ENCODE data around the gene PRR14L. TPM values are rescaled to one million over a fixed set of nuclear protein-coding genes. Genes with fewer than 3 reads are reported as not detected.
"Not testable (repeated sequence)": the region's sequence is repeated elsewhere in the genome, so short reads cannot be mapped to it uniquely, and the experiment has no call there.

Gene PRR14L
- total RNA-seq, 1 experiment from 2014 or later = 23.7 TPM

DNA sequence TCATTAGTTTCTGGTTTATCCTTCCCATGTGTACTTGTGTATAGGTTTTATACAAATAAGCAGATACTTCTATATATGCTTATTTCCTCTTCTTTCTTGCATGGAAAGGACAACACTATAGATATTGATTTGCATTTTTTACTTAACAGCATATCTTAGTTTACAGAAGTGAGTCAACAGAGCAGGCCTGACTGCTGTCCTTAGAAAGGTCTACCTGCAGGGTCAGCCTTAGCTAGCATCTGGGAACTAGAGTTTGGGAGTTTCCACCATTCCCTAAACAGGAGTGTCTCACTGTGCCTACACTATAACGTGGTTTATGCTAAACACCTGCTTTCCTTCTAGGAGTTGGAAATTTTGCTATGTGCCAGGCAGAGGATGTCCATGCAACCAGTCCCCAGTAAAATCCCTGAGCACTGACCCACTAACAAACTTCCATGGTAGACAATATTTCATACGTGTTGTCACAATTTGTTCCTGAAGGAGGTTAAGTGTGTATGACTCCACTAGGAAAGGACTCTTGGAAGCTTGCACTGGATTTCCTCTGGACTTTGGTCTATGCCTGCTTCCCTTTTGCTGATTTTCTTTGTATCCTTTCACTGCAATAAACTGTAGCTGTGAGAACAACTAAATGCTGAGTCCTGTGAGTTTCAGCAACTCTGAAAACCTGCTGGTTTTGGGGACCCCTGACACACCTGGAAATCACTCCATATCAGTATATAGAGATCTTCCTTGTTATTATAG, 17.7 kb downstream of the PRR14L start:
- H3K27ac ChIP-seq = no peak overlapping the region
- no peak overlapping the region for H3K4me3 ChIP-seq
- no peak for DNase-seq
- H3K4me1 ChIP-seq = no peaks in the 10 kb centered on the region
- no peaks in the 10 kb centered on the region for H3K9me3 ChIP-seq (replicated peaks)
- no peaks in the 10 kb centered on the region for H3K27me3 ChIP-seq
- no peaks in the 10 kb centered on the region for H3K36me3 ChIP-seq

DNA sequence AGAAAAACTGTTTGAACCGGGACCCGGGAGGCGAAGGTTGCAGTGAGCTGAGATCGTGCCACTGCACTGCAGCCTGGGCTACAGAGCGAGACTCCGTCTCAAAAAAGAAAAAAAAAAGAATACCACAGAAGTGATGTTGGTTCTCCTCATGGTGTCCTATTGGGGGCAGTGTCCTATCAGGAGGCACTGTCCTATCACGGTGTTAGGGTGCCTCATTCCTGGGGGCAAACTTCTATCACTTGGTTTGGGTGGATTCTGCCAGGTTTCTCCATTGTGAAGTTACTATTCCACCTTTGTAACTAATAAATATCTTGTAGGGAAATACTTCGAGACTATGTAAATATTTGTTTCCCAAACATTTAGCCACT, 19.6 kb downstream of the PRR14L start:
- H3K4me3 ChIP-seq = no peak overlapping the region
- H3K9me3 ChIP-seq (replicated peaks) = no peaks in the 10 kb centered on the region
- no peak for DNase-seq
- no peaks in the 10 kb centered on the region for H3K27me3 ChIP-seq
- no peak overlapping the region for H3K27ac ChIP-seq
- H3K36me3 ChIP-seq = peaks cover under 1% of the 10 kb centered on the region; the same call in 1 of the 2 replicates
- H3K4me1 ChIP-seq = no peaks in the 10 kb centered on the region

DNA sequence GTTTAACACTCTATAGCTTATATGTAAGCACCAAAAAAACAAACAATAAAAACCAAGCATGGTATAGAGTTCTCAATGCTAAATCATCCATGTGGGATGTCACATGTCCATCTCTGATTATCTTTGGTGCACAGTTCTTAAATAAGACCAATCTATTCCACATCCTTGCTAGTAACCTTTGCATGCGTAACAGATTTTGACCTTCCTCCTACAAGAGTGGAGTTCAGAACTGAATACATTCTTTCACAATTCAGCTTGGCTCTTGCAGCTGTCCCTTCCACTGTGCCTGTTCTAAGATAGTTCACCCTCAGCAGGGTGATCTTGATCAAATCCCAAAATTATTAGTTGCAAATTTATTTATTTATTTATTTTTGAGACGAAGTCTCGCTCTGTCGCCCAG, 21.1 kb downstream of the PRR14L start:
- Histone ChIP-seq H3K36me3 (peaks cover 7% of the 10 kb centered on the region; the same call in 1 of the 2 replicates), H3K9me3 (replicated peaks) (no peaks in the 10 kb centered on the region)
- no peak for DNase-seq

DNA sequence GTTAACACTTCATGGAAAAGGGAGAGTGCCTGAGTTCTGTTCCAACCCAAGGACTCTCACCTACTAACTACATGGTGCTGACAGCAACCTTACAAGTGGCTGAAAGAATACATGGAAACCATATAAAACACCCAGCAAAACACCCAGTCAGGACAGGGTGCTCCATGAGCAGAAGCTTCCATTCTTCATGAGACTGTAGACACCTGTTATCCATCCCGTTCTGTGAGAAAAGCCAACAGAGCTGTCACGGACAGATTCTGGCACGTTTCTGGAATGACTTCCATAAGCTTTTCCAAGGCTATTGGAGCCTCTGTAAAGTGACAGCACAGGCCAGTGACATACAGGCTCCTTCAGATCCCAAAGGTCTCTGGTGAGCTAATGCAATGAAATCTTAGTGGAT, 23.2 kb downstream of the PRR14L start:
- Histone ChIP-seq H3K27ac (no peak overlapping the region), H3K4me1 (no peaks in the 10 kb centered on the region), H3K27me3 (no peaks in the 10 kb centered on the region), H3K9me3 (replicated peaks) (no peaks in the 10 kb centered on the region), H3K36me3 (peaks cover 7% of the 10 kb centered on the region; the same call in 1 of the 2 replicates), H3K4me3 (no peak overlapping the region)
- no peak for DNase-seq

More for the DNA sequence above, 21.1 kb downstream of the PRR14L start:
- Histone ChIP-seq H3K4me1 (no peaks in the 10 kb centered on the region), H3K27me3 (no peaks in the 10 kb centered on the region), H3K27ac (no peak overlapping the region), H3K4me3 (no peak overlapping the region)

DNA sequence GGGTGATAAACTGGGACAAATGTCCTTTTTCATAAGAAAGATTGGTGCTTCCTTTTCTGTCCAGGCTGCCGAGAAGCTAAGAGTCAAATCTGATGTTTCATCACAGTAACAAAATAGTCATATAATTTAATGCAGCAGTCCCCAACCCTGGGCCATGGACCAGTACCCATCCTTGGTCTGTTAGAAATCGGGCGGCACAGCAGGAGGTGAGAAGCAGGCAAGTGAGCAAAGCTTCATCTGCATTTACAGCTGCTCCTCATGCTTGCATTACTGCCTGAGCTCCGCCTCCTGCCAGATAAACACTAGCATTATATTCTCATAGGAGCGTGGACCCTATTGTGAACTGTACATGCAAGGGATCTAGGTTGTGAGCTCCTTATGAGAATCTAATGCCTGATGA, 26.2 kb downstream of the PRR14L start:
- Histone ChIP-seq H3K4me3 (no peak overlapping the region), H3K27me3 (no peaks in the 10 kb centered on the region), H3K36me3 (peaks cover 11% of the 10 kb centered on the region; the same call in 1 of the 2 replicates), H3K9me3 (replicated peaks) (no peaks in the 10 kb centered on the region), H3K4me1 (no peaks in the 10 kb centered on the region), H3K27ac (no peak overlapping the region)
- no peak for DNase-seq

DNA sequence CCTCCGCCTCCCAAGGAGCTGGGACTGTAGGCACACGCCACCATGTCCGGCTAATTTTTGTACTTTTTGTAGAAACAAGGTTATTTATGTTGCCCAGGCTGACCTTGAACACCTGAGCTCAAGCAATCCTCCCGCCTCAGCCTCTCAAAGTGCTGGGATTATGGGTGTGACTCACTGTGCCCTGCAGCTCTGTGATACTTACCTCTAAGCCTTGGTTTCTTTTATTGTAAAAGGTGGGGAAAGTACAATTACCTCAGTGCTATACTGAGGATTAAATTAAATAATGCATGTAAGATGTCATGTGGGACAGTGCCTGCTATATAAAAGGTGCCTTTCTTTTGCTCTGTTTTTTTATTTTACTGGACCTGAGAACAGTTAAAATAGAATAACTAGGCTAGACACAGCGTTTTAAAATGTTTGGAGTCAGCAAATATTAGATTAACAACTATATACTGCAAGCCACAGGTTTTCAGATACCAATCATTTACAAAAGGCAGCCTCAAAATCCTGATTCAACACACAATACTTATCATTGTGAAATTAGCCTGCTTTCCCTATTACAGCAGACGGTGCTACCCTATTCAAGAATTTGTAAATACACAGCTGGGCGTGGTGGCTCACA, 30.0 kb downstream of the PRR14L start:
- H3K27ac ChIP-seq = no peak overlapping the region
- no peak overlapping the region for H3K4me3 ChIP-seq
- peaks cover 28% of the 10 kb centered on the region for H3K36me3 ChIP-seq
- H3K4me1 ChIP-seq = no peaks in the 10 kb centered on the region
- DNase-seq = no peak
- no peaks in the 10 kb centered on the region for H3K9me3 ChIP-seq (replicated peaks)
- H3K27me3 ChIP-seq = no peaks in the 10 kb centered on the region

DNA sequence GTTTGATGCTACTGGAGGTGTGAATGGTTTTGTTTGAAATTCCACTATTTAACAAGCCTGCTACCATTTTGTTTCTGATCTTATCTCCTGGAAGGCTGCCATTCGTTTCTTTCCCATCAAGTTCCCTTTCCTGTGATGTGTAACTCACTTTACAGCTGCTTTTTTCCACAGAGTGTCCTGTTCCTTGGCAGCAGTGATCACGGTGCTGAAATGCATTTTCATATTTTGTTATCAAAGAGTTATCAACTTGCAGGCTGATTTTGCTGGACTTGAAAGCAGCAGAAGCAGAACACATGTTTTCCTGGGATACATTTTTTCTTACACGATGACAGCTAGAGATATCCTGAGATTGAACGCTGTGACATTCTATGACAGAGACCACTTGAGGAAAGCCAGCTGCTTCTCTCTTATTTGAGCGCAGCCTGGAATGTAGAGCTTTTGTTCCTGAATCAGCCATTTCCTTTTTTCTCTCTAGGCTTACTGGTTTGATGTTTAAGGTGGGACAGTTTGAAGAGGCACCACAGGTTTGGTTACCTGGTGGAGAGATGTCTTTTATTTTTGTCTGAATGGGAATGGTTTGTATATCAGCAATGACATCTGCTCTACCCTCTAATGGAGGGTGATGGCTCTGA, 34.7 kb downstream of the PRR14L start:
- no peak overlapping the region for H3K27ac ChIP-seq
- no peak overlapping the region for H3K4me3 ChIP-seq
- no peak for DNase-seq
- H3K4me1 ChIP-seq = no peaks in the 10 kb centered on the region
- peaks cover 49% of the 10 kb centered on the region for H3K36me3 ChIP-seq
- no peaks in the 10 kb centered on the region for H3K9me3 ChIP-seq (replicated peaks)
- H3K27me3 ChIP-seq = no peaks in the 10 kb centered on the region

DNA sequence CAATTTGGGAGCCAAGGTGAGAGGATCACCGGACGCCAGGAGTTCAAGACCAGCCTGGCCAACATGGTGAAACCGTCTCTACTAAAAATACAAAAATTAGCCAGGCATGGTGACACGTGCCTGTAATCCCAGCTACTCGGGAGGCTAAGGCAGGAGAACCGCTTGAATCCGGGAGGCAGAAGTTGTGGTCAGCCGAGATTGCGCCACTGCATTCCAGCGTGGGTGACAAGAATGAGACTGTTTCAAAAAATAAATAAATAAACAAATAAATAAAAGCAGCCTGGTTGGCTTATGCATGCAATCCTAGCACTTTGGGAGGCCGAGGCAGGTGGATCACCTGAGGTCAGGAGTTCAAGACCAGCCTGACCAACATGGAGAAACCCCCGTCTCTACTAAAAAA, 38.7 kb downstream of the PRR14L start:
- not testable (repeated sequence) for H3K4me1 ChIP-seq; H3K4me3 ChIP-seq; H3K27me3 ChIP-seq; DNase-seq; H3K27ac ChIP-seq; H3K9me3 ChIP-seq (replicated peaks)
- peaks cover 35% of the 10 kb centered on the region for H3K36me3 ChIP-seq

DNA sequence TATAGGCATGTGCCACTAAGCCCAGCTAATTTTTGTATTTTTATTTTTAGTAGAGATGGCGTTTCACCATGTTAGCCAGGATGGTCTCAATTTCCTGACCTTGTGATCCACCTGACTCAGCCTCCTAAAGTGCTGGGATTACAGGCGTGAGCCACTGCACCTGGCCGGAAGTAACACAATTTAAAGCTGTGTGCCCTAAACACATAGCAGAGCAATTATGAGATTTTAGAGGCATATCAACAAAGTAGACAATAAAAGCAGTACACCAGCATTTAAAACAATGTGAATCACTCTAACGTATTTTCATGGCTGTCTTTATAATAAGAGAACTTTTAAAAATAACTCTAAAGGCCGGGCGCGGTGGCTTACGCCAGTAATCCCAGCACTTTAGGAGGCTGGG, 42.4 kb downstream of the PRR14L start:
- DNase-seq = no peak
- no peaks in the 10 kb centered on the region for H3K27me3 ChIP-seq
- no peaks in the 10 kb centered on the region for H3K9me3 ChIP-seq (replicated peaks)
- H3K4me3 ChIP-seq = no peak overlapping the region
- H3K4me1 ChIP-seq = no peaks in the 10 kb centered on the region
- no peak overlapping the region for H3K27ac ChIP-seq
- H3K36me3 ChIP-seq = peaks cover 19% of the 10 kb centered on the region

DNA sequence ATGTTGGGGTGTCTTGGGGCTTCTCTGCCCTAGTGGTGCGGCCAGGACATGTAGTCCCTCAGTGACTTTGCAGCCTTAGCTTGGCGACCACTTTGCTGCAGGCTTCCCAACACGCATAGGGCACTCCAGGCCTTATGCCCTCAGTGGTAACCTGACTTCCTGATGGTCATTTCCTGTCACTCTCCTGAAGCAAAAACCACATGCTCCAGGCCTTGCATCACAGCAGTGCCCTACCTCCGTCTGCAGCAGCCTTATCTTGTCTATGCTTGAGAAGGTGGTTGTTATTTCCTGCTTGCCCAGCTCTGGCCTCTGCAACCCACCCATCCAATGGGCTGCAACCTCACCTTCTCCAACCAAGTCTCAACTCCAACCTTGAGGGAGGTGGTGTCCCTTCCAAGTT, 54.5 kb downstream of the PRR14L start:
- no peaks in the 10 kb centered on the region for H3K27me3 ChIP-seq
- H3K4me1 ChIP-seq = no peaks in the 10 kb centered on the region
- no peak for DNase-seq
- H3K4me3 ChIP-seq = no peak overlapping the region
- no peaks in the 10 kb centered on the region for H3K9me3 ChIP-seq (replicated peaks)
- peaks cover 26% of the 10 kb centered on the region for H3K36me3 ChIP-seq
- H3K27ac ChIP-seq = no peak overlapping the region

DNA sequence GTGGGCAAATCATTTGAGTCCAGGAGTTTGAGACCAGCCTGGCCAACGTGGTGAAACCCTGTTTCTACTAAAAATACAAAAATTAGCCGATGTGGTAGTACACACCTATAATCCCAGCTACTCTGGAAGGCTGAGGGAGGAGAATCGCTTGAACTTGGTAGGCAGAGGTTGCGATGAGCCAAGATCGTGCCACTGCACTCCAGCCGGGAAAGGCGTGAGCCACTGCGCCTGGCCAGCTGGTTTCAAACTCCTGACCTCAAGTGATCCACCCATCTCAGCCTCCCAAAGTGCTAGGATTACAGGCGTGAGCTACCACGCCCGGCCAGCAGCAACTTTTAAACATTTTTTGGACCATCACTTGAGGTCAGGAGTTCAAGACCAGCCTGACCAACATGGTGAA, 55.9 kb downstream of the PRR14L start:
- H3K9me3 ChIP-seq (replicated peaks); H3K27ac ChIP-seq; H3K4me1 ChIP-seq; H3K4me3 ChIP-seq; DNase-seq; H3K27me3 ChIP-seq: not testable (repeated sequence)
- H3K36me3 ChIP-seq = peaks cover 17% of the 10 kb centered on the region

DNA sequence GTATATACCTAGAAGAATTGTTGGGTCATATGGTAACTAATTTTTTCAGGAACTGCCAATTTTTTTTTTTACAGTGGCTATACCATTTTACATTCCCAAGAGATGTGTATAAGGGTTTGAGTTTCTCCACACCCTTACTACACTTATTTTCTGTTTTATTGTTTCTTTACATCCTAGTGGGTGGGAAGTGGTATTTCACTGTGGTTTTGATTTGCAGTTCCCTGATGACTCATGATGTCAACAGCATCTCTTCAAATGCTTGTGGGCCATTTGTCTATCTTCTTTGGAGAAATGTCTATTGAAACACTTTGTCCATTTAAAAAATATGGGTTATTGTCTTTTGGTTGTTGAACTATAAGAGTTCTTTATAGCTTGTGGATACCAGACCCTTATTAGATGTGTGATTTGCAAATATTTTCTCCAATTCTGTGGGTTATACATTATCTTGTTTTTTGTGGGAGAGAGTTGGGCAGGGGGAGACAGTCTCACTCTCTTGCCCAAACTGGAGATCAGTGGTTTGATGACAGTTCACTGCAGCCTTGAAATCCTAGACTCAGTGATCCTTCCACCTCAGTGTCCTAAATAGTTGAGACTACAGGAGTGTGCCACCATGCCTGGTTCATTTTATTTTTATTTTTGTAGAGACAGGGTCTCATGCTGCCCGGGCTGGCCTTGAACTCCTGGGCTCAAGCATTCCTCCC, 57.6 kb downstream of the PRR14L start:
- Histone ChIP-seq H3K4me1 (no peaks in the 10 kb centered on the region), H3K27me3 (no peaks in the 10 kb centered on the region), H3K27ac (no peak overlapping the region), H3K4me3 (no peak overlapping the region), H3K36me3 (peaks cover 13% of the 10 kb centered on the region), H3K9me3 (replicated peaks) (no peaks in the 10 kb centered on the region)
- no peak for DNase-seq

DNA sequence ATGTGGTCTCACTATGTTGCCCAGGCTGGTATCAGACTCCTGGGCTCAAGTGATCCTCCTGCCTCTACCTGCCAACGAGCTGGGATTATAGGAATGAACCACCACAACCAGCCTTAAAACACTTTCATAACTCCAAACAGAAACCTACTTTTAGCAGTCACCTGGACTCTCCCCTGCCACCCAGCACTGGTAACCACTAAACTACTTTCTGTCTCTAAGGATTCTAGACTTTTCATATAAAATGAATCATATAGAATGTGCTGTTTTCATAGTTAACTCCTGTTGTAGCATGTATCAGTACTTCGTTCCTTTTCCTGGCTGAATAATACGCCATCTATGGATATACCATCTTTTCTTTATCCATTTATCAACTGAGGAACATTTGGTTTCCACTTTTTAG, 58.5 kb downstream of the PRR14L start:
- no peak for DNase-seq
- no peak overlapping the region for H3K27ac ChIP-seq

DNA sequence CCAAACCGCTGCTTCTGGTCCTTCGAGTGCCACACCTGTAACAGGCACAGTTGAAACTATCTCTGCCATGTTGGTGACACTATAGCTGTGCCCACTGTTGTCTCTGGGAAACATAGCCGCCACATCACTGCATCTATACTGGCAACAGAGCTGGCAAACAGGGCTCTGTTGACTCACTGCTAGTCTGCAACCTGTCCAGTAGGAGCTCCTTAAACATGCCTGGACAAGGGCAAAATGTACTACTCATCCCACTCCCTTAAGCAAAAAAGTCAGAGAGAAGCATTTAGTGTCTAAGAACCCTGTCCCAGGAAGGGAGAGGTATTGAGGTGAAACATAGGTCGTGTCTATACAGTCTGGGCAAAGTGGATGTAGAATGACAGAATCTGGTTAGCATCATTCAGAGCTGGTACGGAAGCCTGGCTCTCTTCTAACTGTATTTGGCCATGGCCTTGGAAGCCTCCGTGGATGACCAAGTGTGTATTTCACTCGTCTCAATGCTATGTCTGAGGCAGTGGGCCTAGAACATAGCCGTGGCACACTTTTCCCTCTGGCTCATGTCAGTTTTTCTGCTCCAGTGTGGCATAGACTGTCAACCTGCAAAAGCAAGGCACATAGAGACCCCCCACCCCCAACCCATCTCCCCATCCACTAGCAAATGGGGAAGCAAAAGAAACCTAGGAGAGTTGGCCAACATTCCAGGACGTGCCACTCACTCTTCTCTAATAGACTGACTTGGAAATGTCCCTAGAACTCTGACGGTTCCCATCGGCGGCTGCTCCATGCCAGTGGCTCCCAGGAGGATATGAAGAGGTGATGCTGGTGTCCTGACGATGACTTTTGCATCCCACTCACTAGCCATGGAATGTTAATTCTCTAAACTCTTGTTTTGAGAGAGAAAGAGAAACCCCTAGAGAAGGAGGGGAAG, 66.5 kb downstream of the PRR14L start:
- H3K4me1 ChIP-seq = peaks cover 34% of the 10 kb centered on the region

More for the DNA sequence above, 58.5 kb downstream of the PRR14L start:
- Histone ChIP-seq H3K36me3 (peaks cover 15% of the 10 kb centered on the region), H3K4me3 (no peak overlapping the region), H3K9me3 (replicated peaks) (no peaks in the 10 kb centered on the region), H3K27me3 (no peaks in the 10 kb centered on the region), H3K4me1 (no peaks in the 10 kb centered on the region)

More for the DNA sequence above, 66.5 kb downstream of the PRR14L start:
- Histone ChIP-seq H3K27ac (no peak overlapping the region), H3K27me3 (no peaks in the 10 kb centered on the region), H3K36me3 (peaks cover 10% of the 10 kb centered on the region), H3K4me3 (no peak overlapping the region), H3K9me3 (replicated peaks) (no peaks in the 10 kb centered on the region)
- no peak for DNase-seq

Data from SJCRH30 (cell line).